C4-2B (cell line): ENCODE measurements around the gene ANKRD31.

Experiments used
- CTCF ChIP-seq: fragments of 450-650 bp; conservative IDR thresholded peaks from 2 replicates; pipeline ENCODE4 v1.5.1; 2017; ENCODE audit warnings: mild to moderate bottlenecking
- ZFX ChIP-seq: fragments of 450-650 bp; IDR thresholded peaks from 2 replicates; pipeline ENCODE4 v1.6.1; 2017

GRCh38 chr5:75037106-75037505 lies 199.6 kb downstream of the ANKRD31 start:
- TF ChIP-seq CTCF: no peak; the same call in 1 of the 2 replicates
- TF ChIP-seq ZFX: no peak
